CD14-positive monocyte (primary cell): ENCODE data around the gene BNC2. TPM values are rescaled to one million over a fixed set of nuclear protein-coding genes. Genes with fewer than 3 reads are reported as not detected.

Experiments used
- DNase-seq, 3 donors: peaks; one replicate each; pipeline ENCODE4 v3.0.0-alpha.2; 2011 to 2022
- H2AFZ ChIP-seq: 2 replicates; pipeline ENCODE4 v1.6.0; 2012; ENCODE audit warnings: mild to moderate bottlenecking, low read depth, low read length, inconsistent platforms; ENCODE audit not compliant: insufficient read depth, poor library complexity, severe bottlenecking
- H3K27ac ChIP-seq, 2 donors: 1 replicate in 1 of 2; 2 replicates in 1 of 2; pipeline ENCODE4 v1.5.1; 2012 to 2013; ENCODE audit warnings: low read length in 2 of 2, control low read depth in 1 of 2, inconsistent platforms in 1 of 2, low read depth in 1 of 2, mild to moderate bottlenecking in 1 of 2
- H3K27me3 ChIP-seq, 2 donors: one replicate each; pipeline versions ENCODE4 v1.6.0 to v1.6.1; 2011 to 2013; ENCODE audit warnings: low read length in 2 of 2; ENCODE audit not compliant: control insufficient read depth in 2 of 2, insufficient read depth in 2 of 2
- H3K36me3 ChIP-seq, 2 donors: replicated peaks in 1 of 2; 1 replicate in 1 of 2; 2 replicates in 1 of 2; pipeline versions ENCODE4 v1.5.1 to v1.6.1; 2012 to 2013; ENCODE audit warnings: low read length in 2 of 2, control low read depth in 1 of 2, inconsistent platforms in 1 of 2, mild to moderate bottlenecking in 1 of 2; ENCODE audit not compliant: insufficient read depth in 2 of 2, control insufficient read depth in 1 of 2
- H3K4me1 ChIP-seq, 2 donors: 1 replicate in 1 of 2; 2 replicates in 1 of 2; pipeline versions ENCODE4 v1.5.1 to v1.6.1; 2012 to 2013; ENCODE audit warnings: low read length in 2 of 2, control low read depth in 1 of 2, inconsistent platforms in 1 of 2, mild to moderate bottlenecking in 1 of 2, moderate library complexity in 1 of 2; ENCODE audit not compliant: insufficient read depth in 2 of 2, control insufficient read depth in 1 of 2
- H3K4me2 ChIP-seq: replicated peaks from 2 replicates; pipeline ENCODE3; 2012; ENCODE audit warnings: low read length, moderate library complexity, mild to moderate bottlenecking; ENCODE audit not compliant: poor library complexity, severe bottlenecking; ENCODE audit errors: extremely low read depth
- H3K4me3 ChIP-seq, 3 experiments: fragments of 200-600 bp in 1 of 3; sonication (generic) in 1 of 3; replicated peaks in 1 of 3; 1 replicate in 2 of 3; 2 replicates in 1 of 3; pipeline ENCODE4 v1.5.1; 2011 to 2013; ENCODE audit warnings: low read length in 3 of 3, mild to moderate bottlenecking in 3 of 3, control low read depth in 2 of 3, low read depth in 2 of 3, inconsistent platforms in 1 of 3, moderate library complexity in 1 of 3
- H3K79me2 ChIP-seq: 2 replicates; pipeline ENCODE4 v1.6.0; 2012; ENCODE audit warnings: mild to moderate bottlenecking, control low read depth, inconsistent platforms, low read length, moderate library complexity; ENCODE audit not compliant: insufficient read depth
- H3K9ac ChIP-seq: 2 replicates; pipeline ENCODE4 v1.6.0; 2017; ENCODE audit warnings: low read length, mild to moderate bottlenecking; ENCODE audit not compliant: insufficient read depth, poor library complexity, severe bottlenecking
- H3K9me3 ChIP-seq, 2 donors: replicated peaks in 1 of 2; 1 replicate in 1 of 2; 2 replicates in 1 of 2; pipeline versions ENCODE4 v1.5.1 to v1.6.1; 2012 to 2013; ENCODE audit warnings: low read length in 2 of 2, control low read depth in 1 of 2; ENCODE audit not compliant: control insufficient read depth in 1 of 2, insufficient read depth in 1 of 2
- H4K20me1 ChIP-seq: 2 replicates; pipeline ENCODE4 v1.6.0; 2012; ENCODE audit warnings: mild to moderate bottlenecking, low read length, control low read depth, moderate library complexity; ENCODE audit not compliant: insufficient read depth
- H3K27ac Mint-ChIP-seq, 7 donors: one replicate each; pipeline ENCODE4 v1.8.0; 2020; ENCODE audit warnings: mild to moderate bottlenecking in 7 of 7, mixed read lengths in 7 of 7, moderate library complexity in 6 of 7, inconsistent platforms in 2 of 7
- H3K27me3 Mint-ChIP-seq, 3 donors: one replicate each; pipeline ENCODE4 v1.8.0; 2021 to 2022; ENCODE audit warnings: low read depth in 3 of 3, mild to moderate bottlenecking in 3 of 3, mixed read lengths in 3 of 3, moderate library complexity in 3 of 3, inconsistent platforms in 1 of 3
- H3K36me3 Mint-ChIP-seq, 2 donors: one replicate each; pipeline ENCODE4 v1.8.0; 2020; ENCODE audit warnings: mixed read lengths in 2 of 2, inconsistent platforms in 1 of 2, mild to moderate bottlenecking in 1 of 2
- H3K4me1 Mint-ChIP-seq: one replicate; pipeline ENCODE4 v1.8.0; 2020; ENCODE audit warnings: mild to moderate bottlenecking, mixed read lengths
- H3K4me3 Mint-ChIP-seq, 2 donors: one replicate each; pipeline ENCODE4 v1.8.0; 2020; ENCODE audit warnings: mild to moderate bottlenecking in 2 of 2, mixed read lengths in 2 of 2, moderate library complexity in 1 of 2
- H3K9me3 Mint-ChIP-seq, 7 donors: one replicate each; pipeline ENCODE4 v1.8.0; 2020 to 2022; ENCODE audit warnings: mixed read lengths in 7 of 7, mild to moderate bottlenecking in 6 of 7, moderate library complexity in 6 of 7, inconsistent platforms in 2 of 7
- WGBS: methylation state at CpG from one replicate; pipeline ENCODE4 v1.1.5; 2013; ENCODE audit warnings: missing lambda C conversion rate; ENCODE audit not compliant: insufficient coverage; 5-methylcytosine and 5-hydroxymethylcytosine counted together
- intact Hi-C, 2 donors: fragments of 100-400 bp; cut with micrococcal nuclease; formaldehyde crosslinking; loops; one replicate each; pipeline versions ENCODE4 v1.15.0 to v1.15.1; 2023
- polyA plus RNA-seq, 3 donors: library from polyadenylated mRNA; depleted of rRNA in 1 of 3; unstranded in 2 of 3; stranded (reverse) in 1 of 3; fragments of 300-500 nt in 2 of 3; fragments of >200 nt in 1 of 3; fragmentation: Illumina TruSeq in 2 of 3; gene quantifications; 1 replicate in 2 of 3; 2 replicates in 1 of 3; pipeline ENCODE4 v1.2.3, GENCODE V29; 2012 to 2021
- TF ChIP-seq, protein P1 (sequence below): fragments of 200-600 bp; IDR thresholded peaks from one replicate; pipeline ENCODE4 v1.8.0; 2022; ENCODE audit warnings: antibody characterized with exemption, mild to moderate bottlenecking

BNC2 gene
- polyA plus RNA-seq, 3 donors, result 0.01 TPM; not detected in 2

DNA sequence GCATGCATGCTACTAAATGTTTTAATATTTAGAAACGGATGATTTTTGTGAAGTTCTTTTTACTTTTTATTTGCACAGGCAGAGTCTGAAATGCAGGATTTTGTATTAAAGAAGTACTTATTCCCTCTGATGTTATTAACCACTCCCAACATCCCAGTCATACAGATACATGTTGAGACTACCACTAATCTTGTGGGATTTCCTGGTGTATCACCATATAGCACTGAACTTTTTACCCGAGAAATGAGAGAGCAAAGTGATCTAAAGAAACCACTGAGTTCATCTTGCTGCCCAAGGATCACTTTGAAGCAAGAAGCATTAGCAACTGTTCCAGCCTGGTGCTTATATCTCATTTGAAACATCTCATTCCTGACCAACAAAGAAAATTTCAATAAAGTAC, 443.8 kb downstream of the BNC2 start:
- Histone ChIP-seq H3K36me3 (no peaks in the 10 kb centered on the region), H3K79me2 (no peaks in the 10 kb centered on the region), H4K20me1 (no peaks in the 10 kb centered on the region), H3K27ac (no peak overlapping the region), H3K4me1 (peaks cover 0 to 4% of the 10 kb centered on the region in 2 donors), H3K4me2 (no peak overlapping the region), H3K9ac (no peak overlapping the region), H3K4me3 (no peak overlapping the region), H3K9me3 (no peaks in the 10 kb centered on the region), H3K27me3 (no peaks in the 10 kb centered on the region), H2AFZ (no peak overlapping the region)
- H3K36me3 Mint-ChIP-seq, result no peaks in the 10 kb centered on the region
- intact Hi-C loops, result no loop called here
- WGBS, result 100% methylated on average over 1 of the region's 2 CpGs
- no peak overlapping the region for H3K27ac Mint-ChIP-seq
- no peak overlapping the region for H3K4me3 Mint-ChIP-seq
- H3K27me3 Mint-ChIP-seq, result peaks cover 3 to 17% (median 7%) of the 10 kb centered on the region in 3 donors
- H3K4me1 Mint-ChIP-seq, result peaks cover 3% of the 10 kb centered on the region
- DNase-seq, result no peak
- TF ChIP-seq, protein P1, sequence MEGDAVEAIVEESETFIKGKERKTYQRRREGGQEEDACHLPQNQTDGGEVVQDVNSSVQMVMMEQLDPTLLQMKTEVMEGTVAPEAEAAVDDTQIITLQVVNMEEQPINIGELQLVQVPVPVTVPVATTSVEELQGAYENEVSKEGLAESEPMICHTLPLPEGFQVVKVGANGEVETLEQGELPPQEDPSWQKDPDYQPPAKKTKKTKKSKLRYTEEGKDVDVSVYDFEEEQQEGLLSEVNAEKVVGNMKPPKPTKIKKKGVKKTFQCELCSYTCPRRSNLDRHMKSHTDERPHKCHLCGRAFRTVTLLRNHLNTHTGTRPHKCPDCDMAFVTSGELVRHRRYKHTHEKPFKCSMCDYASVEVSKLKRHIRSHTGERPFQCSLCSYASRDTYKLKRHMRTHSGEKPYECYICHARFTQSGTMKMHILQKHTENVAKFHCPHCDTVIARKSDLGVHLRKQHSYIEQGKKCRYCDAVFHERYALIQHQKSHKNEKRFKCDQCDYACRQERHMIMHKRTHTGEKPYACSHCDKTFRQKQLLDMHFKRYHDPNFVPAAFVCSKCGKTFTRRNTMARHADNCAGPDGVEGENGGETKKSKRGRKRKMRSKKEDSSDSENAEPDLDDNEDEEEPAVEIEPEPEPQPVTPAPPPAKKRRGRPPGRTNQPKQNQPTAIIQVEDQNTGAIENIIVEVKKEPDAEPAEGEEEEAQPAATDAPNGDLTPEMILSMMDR, result no peak
- H3K9me3 Mint-ChIP-seq, result peaks cover 0 to 3% (median 0%) of the 10 kb centered on the region in 7 donors

DNA sequence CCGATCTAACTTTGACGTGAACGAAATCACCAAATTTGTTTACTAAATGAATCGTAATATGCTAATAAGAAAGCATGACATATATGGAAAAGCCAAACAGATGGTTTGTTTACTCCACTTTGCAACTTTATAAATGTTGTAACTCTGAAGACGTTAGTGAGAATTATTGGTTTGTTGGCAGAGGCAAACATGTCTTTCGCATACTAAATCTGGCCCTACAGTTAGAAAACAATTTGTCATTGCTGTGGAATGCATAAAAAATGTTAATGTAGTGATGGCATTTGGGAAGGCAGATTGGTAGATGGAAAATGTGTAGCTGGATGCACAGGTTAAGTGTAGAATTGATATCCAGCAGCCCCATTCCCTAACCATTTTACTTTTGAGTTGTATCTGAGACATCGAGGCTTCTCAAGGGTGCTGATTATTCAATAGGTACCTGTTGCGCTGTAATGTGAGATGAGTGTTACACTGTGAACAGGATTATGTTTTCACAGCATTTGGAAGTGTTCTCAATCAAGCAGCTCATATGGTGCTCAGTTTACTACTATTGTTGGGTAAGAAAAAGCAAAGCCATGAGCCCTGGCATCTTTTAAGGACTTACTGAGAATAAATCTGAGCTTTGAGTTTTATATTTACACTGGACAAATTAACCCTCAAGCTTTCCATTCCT, 444.8 kb downstream of the BNC2 start:
- Histone ChIP-seq H3K9ac (no peak overlapping the region), H3K79me2 (no peaks in the 10 kb centered on the region), H2AFZ (no peak overlapping the region), H3K4me1 (peaks cover 0 to 4% of the 10 kb centered on the region in 2 donors), H4K20me1 (no peaks in the 10 kb centered on the region), H3K9me3 (no peaks in the 10 kb centered on the region), H3K27ac (no peak overlapping the region), H3K36me3 (no peaks in the 10 kb centered on the region), H3K4me3 (no peak overlapping the region), H3K4me2 (no peak overlapping the region), H3K27me3 (no peaks in the 10 kb centered on the region)
- DNase-seq, result no peak
- Mint-ChIP-seq H3K4me1 (peaks cover 3% of the 10 kb centered on the region), H3K27me3 (peaks cover 3 to 19% (median 10%) of the 10 kb centered on the region in 3 donors), H3K4me3 (no peak overlapping the region), H3K27ac (no peak overlapping the region), H3K36me3 (no peaks in the 10 kb centered on the region), H3K9me3 (peaks cover 0 to 3% (median 0%) of the 10 kb centered on the region in 7 donors)
- 92% methylated on average over 2 of the region's 8 CpGs for WGBS
- TF ChIP-seq, protein P1, result no peak
- intact Hi-C loops, result no loop called here
